H9 (cell line): ENCODE measurements around the gene SULF2. TPM values are rescaled to one million over a fixed set of nuclear protein-coding genes. Genes with fewer than 3 reads are reported as not detected.
A peak's percentile ranks its signal among the peaks of the same experiment; 100 is the strongest.

ENCODE experiments used
- DNase-seq: peaks from one replicate; pipeline ENCODE4 v3.0.0-alpha.2; 2017
- H2AFZ ChIP-seq: one replicate; pipeline ENCODE4 v1.6.1; 2013; ENCODE audit warnings: mild to moderate bottlenecking, low read length, control low read depth, moderate library complexity
- H2AK5ac ChIP-seq: 2 replicates; pipeline ENCODE4 v1.6.1; 2013; ENCODE audit warnings: low read length, control low read depth, mixed read lengths; ENCODE audit not compliant: insufficient read length
- H2BK120ac ChIP-seq: one replicate; pipeline ENCODE4 v1.6.1; 2013; ENCODE audit warnings: low read depth, mild to moderate bottlenecking, low read length, control low read depth, inconsistent platforms; ENCODE audit not compliant: poor library complexity, severe bottlenecking
- H2BK12ac ChIP-seq: 2 replicates; pipeline ENCODE4 v1.6.1; 2013; ENCODE audit warnings: low read length, control low read depth, mixed read lengths, low read depth; ENCODE audit not compliant: insufficient read length
- H2BK15ac ChIP-seq: 2 replicates; pipeline ENCODE4 v1.6.1; 2013; ENCODE audit warnings: low read depth, low read length, control low read depth
- H2BK20ac ChIP-seq: one replicate; pipeline ENCODE4 v1.6.1; 2013; ENCODE audit warnings: low read depth, mild to moderate bottlenecking, low read length, control low read depth, inconsistent platforms; ENCODE audit not compliant: poor library complexity, severe bottlenecking
- H2BK5ac ChIP-seq: 2 replicates; pipeline ENCODE4 v1.6.1; 2013; ENCODE audit warnings: low read length, control low read depth, mixed read lengths; ENCODE audit not compliant: insufficient read length
- H3K14ac ChIP-seq: 2 replicates; pipeline ENCODE4 v1.6.1; 2013; ENCODE audit warnings: low read length, control low read depth; ENCODE audit not compliant: insufficient read depth
- H3K18ac ChIP-seq: 2 replicates; pipeline ENCODE4 v1.6.1; 2013; ENCODE audit warnings: low read depth, mild to moderate bottlenecking, mixed read lengths, low read length, control low read depth; ENCODE audit not compliant: insufficient read length
- H3K23ac ChIP-seq: 2 replicates; pipeline ENCODE4 v1.6.1; 2013; ENCODE audit warnings: low read length, control low read depth, mixed read lengths, low read depth; ENCODE audit not compliant: insufficient read length
- H3K23me2 ChIP-seq: 2 replicates; pipeline ENCODE4 v1.6.1; 2013; ENCODE audit warnings: low read depth, mild to moderate bottlenecking, mixed read lengths, low read length, control low read depth; ENCODE audit not compliant: insufficient read length, poor library complexity, severe bottlenecking
- H3K27ac ChIP-seq: 2 replicates; pipeline ENCODE4 v1.5.1; 2013; ENCODE audit warnings: low read length, control low read depth, mixed read lengths, low read depth; ENCODE audit not compliant: insufficient read length
- H3K27me3 ChIP-seq: 2 replicates; pipeline ENCODE4 v1.6.1; 2013; ENCODE audit warnings: low read length, control low read depth, inconsistent platforms; ENCODE audit not compliant: insufficient read depth
- H3K4ac ChIP-seq: 2 replicates; pipeline ENCODE4 v1.6.1; 2013; ENCODE audit warnings: low read depth, mild to moderate bottlenecking, control low read depth, inconsistent platforms, low read length, moderate library complexity
- H3K4me1 ChIP-seq: 2 replicates; pipeline ENCODE4 v1.6.1; 2013; ENCODE audit warnings: low read length, control low read depth, inconsistent platforms; ENCODE audit not compliant: insufficient read depth
- H3K4me2 ChIP-seq: 2 replicates; pipeline ENCODE4 v1.6.1; 2013; ENCODE audit warnings: low read length, control low read depth, mixed read lengths; ENCODE audit not compliant: insufficient read length, insufficient read depth
- H3K56ac ChIP-seq: 2 replicates; pipeline ENCODE4 v1.6.1; 2013; ENCODE audit warnings: low read depth, mild to moderate bottlenecking, mixed read lengths, low read length, control low read depth; ENCODE audit not compliant: insufficient read length
- H3K79me1 ChIP-seq: 2 replicates; pipeline ENCODE4 v1.6.1; 2013; ENCODE audit warnings: low read depth, mild to moderate bottlenecking, moderate library complexity, low read length, control low read depth, inconsistent platforms; ENCODE audit not compliant: insufficient read depth, poor library complexity, severe bottlenecking
- H3K79me2 ChIP-seq: 2 replicates; pipeline ENCODE4 v1.6.1; 2013; ENCODE audit warnings: low read length, control low read depth, inconsistent platforms; ENCODE audit not compliant: insufficient read depth
- H3K9ac ChIP-seq: 2 replicates; pipeline ENCODE4 v1.6.1; 2013; ENCODE audit warnings: low read length, control low read depth, mixed read lengths; ENCODE audit not compliant: insufficient read length; ENCODE audit errors: extremely low read depth
- H3K9me3 ChIP-seq: one replicate; pipeline ENCODE4 v1.6.1; 2013; ENCODE audit warnings: low read depth, low read length, inconsistent platforms; ENCODE audit not compliant: control insufficient read depth
- H3T11ph ChIP-seq: one replicate; pipeline ENCODE4 v1.6.1; 2013; ENCODE audit warnings: mild to moderate bottlenecking, low read length, control low read depth, inconsistent platforms
- H4K20me1 ChIP-seq: one replicate; pipeline ENCODE4 v1.6.1; 2013; ENCODE audit not compliant: control insufficient read depth, insufficient read length, insufficient read depth
- H4K5ac ChIP-seq: 2 replicates; pipeline ENCODE4 v1.6.1; 2013; ENCODE audit warnings: low read depth, mild to moderate bottlenecking, mixed read lengths, low read length, control low read depth; ENCODE audit not compliant: insufficient read length
- H4K8ac ChIP-seq: replicated peaks from 2 replicates; pipeline ENCODE4 v1.6.1; 2013; ENCODE audit warnings: low read length, control low read depth, mixed read lengths, low read depth; ENCODE audit not compliant: insufficient read length
- H4K91ac ChIP-seq: 2 replicates; pipeline ENCODE4 v1.6.1; 2013; ENCODE audit warnings: low read depth, mild to moderate bottlenecking, moderate library complexity, mixed read lengths, low read length, control low read depth; ENCODE audit not compliant: insufficient read length
- H3K27ac Mint-ChIP-seq, 3 experiments: 2 replicates in 2 of 3; 3 replicates in 1 of 3; pipeline ENCODE4 v1.8.0; 2020 to 2021; ENCODE audit warnings: mixed read lengths in 3 of 3, mild to moderate bottlenecking in 1 of 3, moderate library complexity in 1 of 3
- H3K27me3 Mint-ChIP-seq: 2 replicates; pipeline ENCODE4 v1.8.0; 2021; ENCODE audit warnings: low read depth, mild to moderate bottlenecking, moderate library complexity, mixed read lengths
- H3K36me3 Mint-ChIP-seq, 3 experiments: 2 replicates in 2 of 3; 3 replicates in 1 of 3; pipeline ENCODE4 v1.8.0; 2020 to 2021; ENCODE audit warnings: low read depth in 3 of 3, mixed read lengths in 3 of 3; ENCODE audit not compliant: insufficient read depth in 1 of 3
- H3K4me1 Mint-ChIP-seq, 2 experiments: 2 replicates each; pipeline ENCODE4 v1.8.0; 2020; ENCODE audit warnings: mixed read lengths in 2 of 2
- H3K4me3 Mint-ChIP-seq, 2 experiments: 2 replicates in 1 of 2; 3 replicates in 1 of 2; pipeline ENCODE4 v1.8.0; 2020 to 2021; ENCODE audit warnings: mild to moderate bottlenecking in 2 of 2, mixed read lengths in 2 of 2, moderate library complexity in 1 of 2
- H3K9me3 Mint-ChIP-seq, 2 experiments: 2 replicates in 1 of 2; 3 replicates in 1 of 2; pipeline ENCODE4 v1.8.0; 2020; ENCODE audit warnings: mild to moderate bottlenecking in 2 of 2, mixed read lengths in 2 of 2, moderate library complexity in 1 of 2
- CTCF ChIP-seq: fragments of 200-600 bp; sonication (generic); conservative IDR thresholded peaks from 3 replicates; pipeline ENCODE4 v1.8.0; 2021; ENCODE audit warnings: antibody characterized with exemption, mild to moderate bottlenecking
- WGBS: extraction: QIAGEN DNeasy Blood & Tissue Kit; methylation state at CpG from one replicate; pipeline ENCODE4 v1.1.7; 2013; ENCODE audit warnings: missing lambda C conversion rate, low lambda C conversion rate, mixed read lengths; ENCODE audit not compliant: insufficient read length; ENCODE audit errors: extremely low coverage; 5-methylcytosine and 5-hydroxymethylcytosine counted together
- total RNA-seq: library from RNA; stranded (reverse); gene quantifications from 2 replicates; pipeline ENCODE4 v1.2.1, GENCODE V29; 2021

The SULF2 gene
- total RNA-seq, 1 experiment from 2014 or later, result 31.2 TPM

DNA sequence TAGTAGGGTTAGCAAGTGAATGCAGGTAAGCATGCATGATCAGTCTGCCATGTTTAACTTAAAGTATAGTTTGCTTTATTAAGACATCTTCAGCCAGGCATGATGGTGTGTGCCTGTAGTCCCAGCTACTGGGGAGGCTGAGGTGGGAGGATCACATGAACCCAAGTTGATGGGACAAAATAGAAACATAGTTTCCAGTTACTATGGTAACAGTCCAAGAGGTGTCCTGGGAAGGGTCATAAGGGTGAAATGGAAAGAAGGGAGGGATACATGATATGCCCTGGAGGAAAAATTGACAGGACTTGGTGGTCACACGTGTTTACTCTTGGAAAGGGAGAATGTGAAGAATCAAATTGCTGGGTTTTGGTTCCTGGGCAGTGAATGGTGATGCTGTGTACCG, 139.6 kb downstream of the SULF2 start:
- H3K56ac ChIP-seq, result no peak overlapping the region
- no peak overlapping the region for H2BK15ac ChIP-seq
- no peaks in the 10 kb centered on the region for H3K9me3 ChIP-seq
- no peaks in the 10 kb centered on the region for H4K20me1 ChIP-seq
- peaks cover 31 to 42% of the 10 kb centered on the region in 2 experiments for H3K4me1 Mint-ChIP-seq
- no peak overlapping the region for H4K5ac ChIP-seq
- no peak for TF ChIP-seq CTCF
- H3K9me3 Mint-ChIP-seq, result no peaks in the 10 kb centered on the region
- H4K8ac ChIP-seq, result no peak overlapping the region
- H3K79me1 ChIP-seq, result no peaks in the 10 kb centered on the region
- H2BK20ac ChIP-seq, result no peak overlapping the region
- no peaks in the 10 kb centered on the region; the same call in 1 of the 2 replicates for H3K4me1 ChIP-seq
- no CpG with 5 or more reads among the region's 2 CpGs for WGBS
- no peak overlapping the region for H3K4me2 ChIP-seq
- no peak overlapping the region for H2BK5ac ChIP-seq
- H3K9ac ChIP-seq, result no peak overlapping the region
- no peak overlapping the region for H3K18ac ChIP-seq
- no peaks in the 10 kb centered on the region for H3K27me3 Mint-ChIP-seq
- H3T11ph ChIP-seq, result no peak overlapping the region
- no peak overlapping the region for H2AFZ ChIP-seq
- no peaks in the 10 kb centered on the region for H3K27me3 ChIP-seq
- DNase-seq, result no peak
- H4K91ac ChIP-seq, result no peak overlapping the region
- H3K27ac Mint-ChIP-seq, result peak overlapping the region in 1 of 3 experiments; percentile 82; a peak in 2 of 7 replicates
- H3K79me2 ChIP-seq, result no peaks in the 10 kb centered on the region
- no peak overlapping the region for H3K27ac ChIP-seq
- H2AK5ac ChIP-seq, result no peak overlapping the region
- H3K14ac ChIP-seq, result no peak overlapping the region
- no peak overlapping the region for H3K23ac ChIP-seq
- no peak overlapping the region for H3K4me3 Mint-ChIP-seq
- no peak overlapping the region for H2BK12ac ChIP-seq
- H3K4ac ChIP-seq, result no peak overlapping the region
- H3K36me3 Mint-ChIP-seq, result peaks cover 29 to 56% (median 45%) of the 10 kb centered on the region in 3 experiments
- H2BK120ac ChIP-seq, result no peak overlapping the region
- no peaks in the 10 kb centered on the region for H3K23me2 ChIP-seq
